SU-DHL-6 (cell line): ENCODE data around the gene C1QTNF8.

Experiments used
- H2AFZ ChIP-seq: fragments of 200-600 bp; sonication (generic); 2 replicates; pipeline ENCODE4 v1.6.1; 2014; ENCODE audit warnings: low read depth, mild to moderate bottlenecking, moderate library complexity, mixed read lengths, antibody characterized with exemption, low read length; ENCODE audit not compliant: severe bottlenecking
- H3F3A ChIP-seq: fragments of 200-600 bp; shearing (Covaris generic); 2 replicates; pipeline ENCODE4 v1.6.0; 2016; ENCODE audit warnings: antibody characterized with exemption, mild to moderate bottlenecking; ENCODE audit not compliant: insufficient read depth
- H3K27ac ChIP-seq: fragments of 200-600 bp; sonication (generic); 2 replicates; pipeline ENCODE4 v1.5.1; 2016; ENCODE audit warnings: low read depth, mild to moderate bottlenecking, low read length, moderate library complexity, mixed read lengths
- H3K27me3 ChIP-seq: fragments of 200-600 bp; sonication (generic), shearing (Covaris generic); 2 replicates; pipeline ENCODE4 v1.6.0; 2014; ENCODE audit warnings: mild to moderate bottlenecking, low read length
- H3K36me3 ChIP-seq: fragments of 200-600 bp; sonication (generic); 2 replicates; pipeline ENCODE4 v1.6.1; 2014; ENCODE audit warnings: mild to moderate bottlenecking, low read length, mixed read lengths
- H3K4me2 ChIP-seq: fragments of 300-600, 200-600 bp; shearing (Covaris generic), sonication (generic); 2 replicates; pipeline ENCODE4 v1.6.0; 2014; ENCODE audit warnings: low read length, low read depth, mild to moderate bottlenecking; ENCODE audit not compliant: poor library complexity, severe bottlenecking
- H3K4me3 ChIP-seq: fragments of 200-600 bp; sonication (generic); 2 replicates; pipeline ENCODE4 v1.5.1; 2014; ENCODE audit warnings: antibody characterized with exemption, low read length, mild to moderate bottlenecking, mixed read lengths; ENCODE audit not compliant: insufficient read depth, poor library complexity, severe bottlenecking
- H3K79me2 ChIP-seq: fragments of 200-600 bp; sonication (generic); 2 replicates; pipeline ENCODE4 v1.6.1; 2014; ENCODE audit warnings: mild to moderate bottlenecking, low read length, moderate library complexity; ENCODE audit not compliant: insufficient read depth
- H3K9ac ChIP-seq: fragments of 200-600 bp; sonication (generic); 2 replicates; pipeline ENCODE4 v1.7.0; 2014; ENCODE audit warnings: mild to moderate bottlenecking, low read length
- H3K9me2 ChIP-seq: fragments of 200-600 bp; sonication (generic); replicated peaks from 2 replicates; pipeline ENCODE4 v1.6.1; 2014; ENCODE audit warnings: low read length; ENCODE audit not compliant: insufficient read depth
- H3K9me3 ChIP-seq: fragments of 200-600 bp; sonication (generic); 2 replicates; pipeline ENCODE4 v1.6.1; 2014; ENCODE audit warnings: low read length, mixed read lengths; ENCODE audit not compliant: insufficient read depth
- H4K20me1 ChIP-seq: fragments of 200-600 bp; sonication (generic); 2 replicates; pipeline ENCODE4 v1.6.1; 2014; ENCODE audit warnings: low read depth, mild to moderate bottlenecking, antibody characterized with exemption, low read length, moderate library complexity, mixed read lengths
- EZH2phosphoT487 ChIP-seq: fragments of 200-600 bp; sonication (generic), shearing (Covaris generic); conservative IDR thresholded peaks from 2 replicates; pipeline ENCODE4 v1.6.1; 2018; ENCODE audit warnings: mild to moderate bottlenecking, antibody characterized with exemption, low read length, moderate library complexity, mixed read lengths
- TF ChIP-seq, protein P1 (sequence below): fragments of 200-600 bp; sonication (generic); IDR thresholded peaks from one replicate; pipeline ENCODE4 v1.5.1; 2017; ENCODE audit warnings: antibody characterized with exemption, mild to moderate bottlenecking, low read length, moderate library complexity; ENCODE audit not compliant: insufficient read depth, poor library complexity, severe bottlenecking

C1QTNF8 gene

DNA sequence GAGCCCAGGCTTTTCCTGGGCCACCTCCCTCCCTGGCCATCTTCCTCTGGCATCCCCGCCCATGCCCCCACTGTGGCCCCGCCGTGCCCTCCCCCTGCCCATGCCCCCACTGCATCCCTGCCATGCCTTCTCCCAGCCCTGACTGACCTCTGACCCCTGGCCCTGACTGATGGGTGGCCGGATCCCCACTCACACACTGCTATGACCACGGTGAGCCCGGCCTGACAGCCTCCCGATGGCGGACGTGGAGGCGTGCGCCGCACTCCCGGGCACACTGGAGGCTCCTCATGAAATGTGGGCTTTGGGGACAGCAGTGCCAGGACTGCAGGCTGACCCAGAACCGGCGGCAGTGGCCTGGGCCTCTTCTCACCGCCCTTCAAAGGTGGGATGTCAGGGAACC, 10.6 kb upstream of the C1QTNF8 start:
- no peaks in the 10 kb centered on the region for H3F3A ChIP-seq
- no peaks in the 10 kb centered on the region for H3K9me3 ChIP-seq
- no peak overlapping the region for H3K9ac ChIP-seq
- no peaks in the 10 kb centered on the region for H3K79me2 ChIP-seq
- no peak overlapping the region for H3K4me2 ChIP-seq
- no peak for TF ChIP-seq EZH2phosphoT487
- no peaks in the 10 kb centered on the region for H3K9me2 ChIP-seq
- H3K27ac ChIP-seq, result no peak overlapping the region
- H4K20me1 ChIP-seq, result no peaks in the 10 kb centered on the region
- no peaks in the 10 kb centered on the region for H3K27me3 ChIP-seq
- H3K4me3 ChIP-seq, result no peak overlapping the region
- H2AFZ ChIP-seq, result no peak overlapping the region
- H3K36me3 ChIP-seq, result no peaks in the 10 kb centered on the region

DNA sequence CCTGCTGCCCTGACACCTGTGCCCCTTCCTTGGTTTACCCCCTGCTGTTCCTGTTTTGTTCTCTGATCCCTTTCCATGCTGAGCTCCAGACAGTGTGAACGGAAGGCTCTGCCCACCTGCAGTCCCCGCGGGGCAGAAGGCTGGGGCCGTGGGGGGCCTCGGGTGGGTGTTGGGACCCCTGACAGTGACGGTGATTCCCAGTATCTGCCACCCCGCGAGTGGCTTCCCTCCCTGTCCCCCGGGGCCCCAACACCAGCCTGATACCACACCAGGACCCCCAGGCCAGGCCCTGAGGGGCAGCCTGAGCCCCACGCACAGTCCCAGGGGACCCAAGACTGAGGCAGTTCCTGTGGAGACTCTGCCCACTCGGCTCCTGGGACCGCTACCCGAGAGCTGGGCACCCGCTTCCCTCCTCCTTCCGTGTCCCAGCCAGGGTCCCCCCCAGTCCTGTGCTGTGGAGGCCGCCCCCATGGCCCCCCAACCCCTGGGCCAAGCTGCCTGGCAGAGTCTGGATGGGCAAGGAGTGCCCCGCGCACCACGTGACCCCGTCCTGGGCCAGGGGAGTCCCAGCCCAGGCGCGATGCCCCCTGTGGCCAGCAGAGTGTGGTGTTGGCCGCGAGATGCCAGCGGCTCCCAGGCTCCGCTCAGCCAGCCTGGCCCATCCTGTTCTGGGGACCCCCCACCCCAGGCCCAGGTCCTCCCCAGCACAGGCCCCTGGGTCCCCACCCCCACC, 10.0 kb upstream of the C1QTNF8 start:
- H4K20me1 ChIP-seq, result no peaks in the 10 kb centered on the region
- no peak overlapping the region for H3K4me2 ChIP-seq
- no peaks in the 10 kb centered on the region for H3K27me3 ChIP-seq
- H3K9ac ChIP-seq, result no peak overlapping the region
- H3F3A ChIP-seq, result no peaks in the 10 kb centered on the region
- H3K9me3 ChIP-seq, result no peaks in the 10 kb centered on the region
- H3K9me2 ChIP-seq, result no peaks in the 10 kb centered on the region
- H3K36me3 ChIP-seq, result no peaks in the 10 kb centered on the region
- H3K27ac ChIP-seq, result no peak overlapping the region
- no peaks in the 10 kb centered on the region for H3K79me2 ChIP-seq
- TF ChIP-seq, protein P1, sequence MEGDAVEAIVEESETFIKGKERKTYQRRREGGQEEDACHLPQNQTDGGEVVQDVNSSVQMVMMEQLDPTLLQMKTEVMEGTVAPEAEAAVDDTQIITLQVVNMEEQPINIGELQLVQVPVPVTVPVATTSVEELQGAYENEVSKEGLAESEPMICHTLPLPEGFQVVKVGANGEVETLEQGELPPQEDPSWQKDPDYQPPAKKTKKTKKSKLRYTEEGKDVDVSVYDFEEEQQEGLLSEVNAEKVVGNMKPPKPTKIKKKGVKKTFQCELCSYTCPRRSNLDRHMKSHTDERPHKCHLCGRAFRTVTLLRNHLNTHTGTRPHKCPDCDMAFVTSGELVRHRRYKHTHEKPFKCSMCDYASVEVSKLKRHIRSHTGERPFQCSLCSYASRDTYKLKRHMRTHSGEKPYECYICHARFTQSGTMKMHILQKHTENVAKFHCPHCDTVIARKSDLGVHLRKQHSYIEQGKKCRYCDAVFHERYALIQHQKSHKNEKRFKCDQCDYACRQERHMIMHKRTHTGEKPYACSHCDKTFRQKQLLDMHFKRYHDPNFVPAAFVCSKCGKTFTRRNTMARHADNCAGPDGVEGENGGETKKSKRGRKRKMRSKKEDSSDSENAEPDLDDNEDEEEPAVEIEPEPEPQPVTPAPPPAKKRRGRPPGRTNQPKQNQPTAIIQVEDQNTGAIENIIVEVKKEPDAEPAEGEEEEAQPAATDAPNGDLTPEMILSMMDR, result peak; percentile 20
- no peak for TF ChIP-seq EZH2phosphoT487
- no peak overlapping the region for H2AFZ ChIP-seq
- H3K4me3 ChIP-seq, result no peak overlapping the region

DNA sequence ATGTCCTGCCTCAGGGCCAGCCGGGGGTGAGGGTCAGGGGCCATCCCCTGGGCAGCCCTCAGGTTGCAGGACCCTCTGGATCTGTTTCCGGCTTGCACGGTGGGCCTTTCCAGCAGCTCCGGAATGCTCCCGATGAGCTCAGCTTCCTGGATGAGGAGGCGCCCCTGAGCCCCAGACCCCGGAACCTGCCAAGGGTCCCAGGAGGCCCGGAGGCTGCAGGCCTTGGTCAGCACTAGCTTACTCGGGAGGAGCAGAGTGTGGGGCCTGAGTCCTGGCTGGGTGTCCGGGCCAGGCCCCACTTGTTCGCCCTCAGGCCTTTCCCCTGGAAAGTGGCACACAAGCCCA, 7.6 kb upstream of the C1QTNF8 start:
- Histone ChIP-seq H3F3A (no peaks in the 10 kb centered on the region), H3K9me3 (no peaks in the 10 kb centered on the region), H3K9me2 (no peaks in the 10 kb centered on the region), H3K27me3 (no peaks in the 10 kb centered on the region), H3K27ac (no peak overlapping the region), H3K9ac (no peak overlapping the region), H3K36me3 (no peaks in the 10 kb centered on the region), H3K79me2 (no peaks in the 10 kb centered on the region), H4K20me1 (no peaks in the 10 kb centered on the region), H3K4me3 (no peak overlapping the region), H2AFZ (no peak overlapping the region), H3K4me2 (no peak overlapping the region)
- no peak for TF ChIP-seq EZH2phosphoT487
- TF ChIP-seq, protein P1, result no peak

DNA sequence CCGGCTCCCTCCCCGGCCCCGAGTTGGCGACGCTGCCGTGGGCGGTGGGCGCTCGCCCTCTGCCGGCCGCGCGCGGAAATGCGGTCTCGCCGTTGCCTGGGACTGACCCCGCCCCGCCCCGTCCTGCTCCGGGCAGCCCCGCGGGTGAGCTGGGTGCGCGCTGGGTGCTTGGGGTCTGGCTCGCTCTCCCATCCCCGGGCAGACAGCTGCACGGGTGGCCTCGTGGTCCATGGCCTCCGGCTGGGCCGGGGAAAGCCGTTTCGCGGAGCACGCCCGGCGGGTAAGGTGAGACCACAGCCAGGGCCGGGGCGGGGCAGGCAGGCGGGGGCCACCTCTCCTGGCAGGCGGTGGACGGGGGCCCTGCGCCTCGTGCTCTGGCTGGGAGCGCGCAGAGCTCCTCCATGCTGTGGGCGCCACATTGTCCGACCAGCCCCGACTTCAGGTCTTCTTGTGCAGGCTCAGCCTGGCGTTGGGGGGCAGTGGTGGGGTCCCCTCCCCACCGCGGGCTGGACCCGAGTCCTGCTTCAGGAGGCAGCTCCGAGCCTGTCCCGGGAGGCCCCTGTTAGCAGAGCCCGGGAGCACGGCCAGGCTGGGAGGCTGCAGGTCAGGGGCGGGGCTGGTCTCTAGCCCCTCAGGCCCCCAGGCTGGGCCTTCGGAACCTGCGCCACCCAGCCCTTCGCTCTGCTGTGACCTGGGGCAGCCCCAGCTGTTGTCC, 7.0 kb upstream of the C1QTNF8 start:
- Histone ChIP-seq H3K79me2 (no peaks in the 10 kb centered on the region), H2AFZ (no peak overlapping the region), H3K9me2 (no peaks in the 10 kb centered on the region), H4K20me1 (no peaks in the 10 kb centered on the region), H3K4me2 (no peak overlapping the region), H3K27ac (no peak overlapping the region), H3F3A (no peaks in the 10 kb centered on the region), H3K9ac (no peak overlapping the region), H3K36me3 (no peaks in the 10 kb centered on the region), H3K4me3 (no peak overlapping the region), H3K9me3 (no peaks in the 10 kb centered on the region), H3K27me3 (no peaks in the 10 kb centered on the region)
- TF ChIP-seq EZH2phosphoT487, result no peak
- TF ChIP-seq, protein P1, result peak; percentile 32
